Upper lobe of left lung (tissue), 6 donors: ENCODE results near the gene MAD1L1. TPM values are rescaled to one million over a fixed set of nuclear protein-coding genes. Genes with fewer than 3 reads are reported as not detected.
A peak's percentile ranks its signal among the peaks of the same experiment; 100 is the strongest.

Experiments
- ATAC-seq, 2 donors: fragments of 200-7000 bp; cut with Tn5 transposase; one replicate each; pipeline ENCODE4 v1.9.1; 2022; ENCODE audit warnings: mild to moderate bottlenecking in 2 of 2, moderate library complexity in 2 of 2; ENCODE audit not compliant: low FRiP score in 2 of 2
- DNase-seq, 2 donors: peaks; one replicate each; pipeline ENCODE4 v3.0.0-alpha.2; 2019 to 2020
- H3K27ac ChIP-seq, 4 donors: fragments of 200-600 bp; sonication (generic); one replicate each; pipeline ENCODE4 v1.5.1; 2016 to 2019
- H3K27me3 ChIP-seq, 4 donors: fragments of 200-600 bp; sonication (generic); one replicate each; pipeline ENCODE4 v1.5.1; 2017 to 2019
- H3K36me3 ChIP-seq, 4 donors: fragments of 200-600 bp; sonication (generic); one replicate each; pipeline ENCODE4 v1.5.1; 2016 to 2019
- H3K4me1 ChIP-seq, 4 donors: fragments of 200-600 bp; sonication (generic); one replicate each; pipeline ENCODE4 v1.5.1; 2018 to 2019
- H3K4me3 ChIP-seq, 4 donors: fragments of 200-600 bp; sonication (generic); one replicate each; pipeline ENCODE4 v1.5.1; 2017 to 2019; ENCODE audit warnings: mild to moderate bottlenecking in 2 of 4, moderate library complexity in 1 of 4
- H3K9me3 ChIP-seq, 4 donors: fragments of 200-600 bp; sonication (generic); one replicate each; pipeline ENCODE4 v1.5.1; 2018 to 2019
- CTCF ChIP-seq, 6 experiments: fragments of 450-650 bp in 4 of 6; fragments of 200-600 bp in 2 of 6; sonication (generic) in 2 of 6; IDR thresholded peaks; one replicate each; pipeline ENCODE4 v1.5.1; 2016 to 2019; ENCODE audit warnings: antibody characterized with exemption in 6 of 6
- EP300 ChIP-seq, 4 donors: sonication (generic); formaldehyde crosslinking; IDR thresholded peaks; one replicate each; pipeline ENCODE4 v1.5.1; 2017; ENCODE audit warnings: antibody characterized with exemption in 4 of 4, control low read depth in 2 of 4
- POLR2A ChIP-seq, 4 donors: fragments of 450-650 bp; IDR thresholded peaks; one replicate each; pipeline ENCODE4 v1.5.1; 2016 to 2017; ENCODE audit warnings: antibody characterized with exemption in 4 of 4, mild to moderate bottlenecking in 2 of 4
- POLR2AphosphoS5 ChIP-seq, 2 donors: sonication (generic); formaldehyde crosslinking; IDR thresholded peaks; one replicate each; pipeline ENCODE4 v1.5.1; 2017; ENCODE audit warnings: antibody characterized with exemption in 2 of 2
- WGBS, 2 donors: methylation state at CpG; one replicate each; pipeline ENCODE4 v1.1.5; 2017 to 2018; 5-methylcytosine and 5-hydroxymethylcytosine counted together
- total RNA-seq, 6 donors: library from RNA; depleted of rRNA in 4 of 6; stranded (reverse); fragments of >200 nt in 4 of 6; gene quantifications; one replicate each; pipeline versions ENCODE4 v1.1.0 to v1.2.1, GENCODE V29; 2016 to 2021
- donor health status: DM: no; HTN: no; CAD: no; lungs with moderate emphysema.
- donor health status: DM: no; HTN: yes; CAD: no; lungs with severe emphysema.

The MAD1L1 gene
- total RNA-seq, 6 donors from 2014 or later: 40.6 to 364 (median 65.6) TPM

GRCh38 chr7:2128601-2129322 lies 104.0 kb downstream of the MAD1L1 start:
- no peaks in the 10 kb centered on the region for H3K27me3 ChIP-seq
- TF ChIP-seq POLR2AphosphoS5 (IDR thresholded peaks at IDR 0.05) (no peak), EP300 (IDR thresholded peaks at IDR 0.05) (no peak), POLR2A (IDR thresholded peaks at IDR 0.05) (no peak), CTCF (IDR thresholded peaks at IDR 0.05) (no peak)
- H3K27ac ChIP-seq: no peak overlapping the region
- WGBS, 2 donors: 84 to 92% methylated on average over 15 to 20 of the region's 20 CpGs
- H3K9me3 ChIP-seq: no peaks in the 10 kb centered on the region
- ATAC-seq (no peak), DNase-seq (peak in 1 of 2 donors; percentile 64)
- no peak overlapping the region for H3K4me3 ChIP-seq
- H3K4me1 ChIP-seq: no peaks in the 10 kb centered on the region
- H3K36me3 ChIP-seq: peaks cover 0 to 15% (median 5%) of the 10 kb centered on the region in 4 donors

- peaks cover 0 to 10% (median 3%) of the 10 kb centered on the region in 4 donors for H3K36me3 ChIP-seq
- H3K4me3 ChIP-seq: no peak overlapping the region
- WGBS, 2 donors: 89 to 100% methylated on average over 4 to 9 of the region's 9 CpGs
- DNase-seq: no peak
- H3K27me3 ChIP-seq: no peaks in the 10 kb centered on the region
- no peak overlapping the region for H3K27ac ChIP-seq
- no peaks in the 10 kb centered on the region for H3K4me1 ChIP-seq
- no peaks in the 10 kb centered on the region for H3K9me3 ChIP-seq
- no peak for ATAC-seq
- no peak for TF ChIP-seq EP300 (IDR thresholded peaks at IDR 0.05)
- TF ChIP-seq POLR2AphosphoS5 (IDR thresholded peaks at IDR 0.05): no peak
- TF ChIP-seq POLR2A (IDR thresholded peaks at IDR 0.05): no peak
- no peak for TF ChIP-seq CTCF (IDR thresholded peaks at IDR 0.05)
These were observed 106.1 kb downstream of the MAD1L1 start for GRCh38 chr7:2126621-2127020.

GRCh38 chr7:2125931-2126330 lies 106.8 kb downstream of the MAD1L1 start:
- no peak for ATAC-seq
- Histone ChIP-seq H3K9me3 (no peaks in the 10 kb centered on the region), H3K4me1 (no peaks in the 10 kb centered on the region), H3K4me3 (no peak overlapping the region), H3K36me3 (peaks cover 0 to 11% (median 5%) of the 10 kb centered on the region in 4 donors), H3K27me3 (no peaks in the 10 kb centered on the region), H3K27ac (no peak overlapping the region)
- TF ChIP-seq POLR2A (IDR thresholded peaks at IDR 0.05) (no peak), CTCF (IDR thresholded peaks at IDR 0.05) (no peak), POLR2AphosphoS5 (IDR thresholded peaks at IDR 0.05) (no peak)
- DNase-seq: peak in 1 of 2 donors; percentile 61
- WGBS, 2 donors: 91 to 95% methylated on average over 6 to 14 of the region's 18 CpGs

DNA sequence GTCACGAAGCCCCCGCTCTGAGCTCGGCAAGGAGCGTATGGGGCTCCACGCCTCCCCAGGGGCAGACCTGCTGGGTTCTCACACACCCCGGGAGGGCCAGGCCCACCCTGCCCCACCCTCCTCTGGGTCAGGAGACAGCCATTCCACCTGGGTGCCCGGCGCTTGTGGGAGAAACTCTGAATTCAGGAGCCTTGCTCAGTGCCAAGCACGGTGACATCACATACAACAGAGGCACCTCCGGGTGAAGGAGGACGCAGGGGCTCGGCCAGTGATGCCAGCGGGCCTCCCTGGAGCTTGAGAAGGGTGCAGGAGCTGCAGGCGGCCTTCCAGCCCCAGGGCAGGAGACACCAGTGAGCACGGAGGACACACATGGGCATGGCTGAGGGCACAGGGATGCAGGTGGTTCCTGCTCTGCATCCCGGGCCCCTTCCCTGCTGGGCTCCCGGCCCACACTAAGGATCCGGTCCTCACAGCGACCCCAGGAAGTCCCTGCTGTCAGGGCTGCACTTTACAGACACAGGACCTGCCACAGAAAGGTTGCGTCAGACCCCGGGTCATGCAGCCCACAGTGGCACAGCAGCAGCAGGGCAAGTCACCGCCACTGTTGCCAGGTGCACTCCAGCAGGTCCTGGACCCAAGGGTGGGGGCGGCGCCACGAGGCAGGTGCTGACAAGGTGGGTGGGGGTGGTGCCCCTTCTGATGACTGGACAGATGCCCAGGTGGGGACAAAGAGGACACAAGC lies 108.0 kb downstream of the MAD1L1 start:
- TF ChIP-seq EP300 (IDR thresholded peaks at IDR 0.05) (no peak), CTCF (IDR thresholded peaks at IDR 0.05) (no peak), POLR2AphosphoS5 (IDR thresholded peaks at IDR 0.05) (no peak), POLR2A (IDR thresholded peaks at IDR 0.05) (no peak)
- no peak overlapping the region for H3K27ac ChIP-seq
- H3K9me3 ChIP-seq: no peaks in the 10 kb centered on the region
- peaks cover 3 to 9% (median 6%) of the 10 kb centered on the region in 4 donors for H3K4me1 ChIP-seq
- no peak overlapping the region for H3K4me3 ChIP-seq
- peak in 1 of 2 donors; percentile 76 for DNase-seq
- WGBS, 2 donors: 89 to 93% methylated on average over 11 to 22 of the region's 25 CpGs
- H3K27me3 ChIP-seq: no peaks in the 10 kb centered on the region
- peaks cover 0 to 11% (median 5%) of the 10 kb centered on the region in 4 donors for H3K36me3 ChIP-seq
- ATAC-seq: no peak
